CD14-positive monocyte (primary cell): ENCODE results near the gene NRIP2. TPM values are rescaled to one million over a fixed set of nuclear protein-coding genes. Genes with fewer than 3 reads are reported as not detected.

Experiments
- DNase-seq, 3 donors: peaks; one replicate each; pipeline ENCODE4 v3.0.0-alpha.2; 2011 to 2022
- H2AFZ ChIP-seq: 2 replicates; pipeline ENCODE4 v1.6.0; 2012; ENCODE audit warnings: mild to moderate bottlenecking, low read depth, low read length, inconsistent platforms; ENCODE audit not compliant: insufficient read depth, poor library complexity, severe bottlenecking
- H3K27ac ChIP-seq, 2 donors: 1 replicate in 1 of 2; 2 replicates in 1 of 2; pipeline ENCODE4 v1.5.1; 2012 to 2013; ENCODE audit warnings: low read length in 2 of 2, control low read depth in 1 of 2, inconsistent platforms in 1 of 2, low read depth in 1 of 2, mild to moderate bottlenecking in 1 of 2
- H3K27me3 ChIP-seq, 2 donors: one replicate each; pipeline versions ENCODE4 v1.6.0 to v1.6.1; 2011 to 2013; ENCODE audit warnings: low read length in 2 of 2; ENCODE audit not compliant: control insufficient read depth in 2 of 2, insufficient read depth in 2 of 2
- H3K36me3 ChIP-seq, 2 donors: replicated peaks in 1 of 2; 1 replicate in 1 of 2; 2 replicates in 1 of 2; pipeline versions ENCODE4 v1.5.1 to v1.6.1; 2012 to 2013; ENCODE audit warnings: low read length in 2 of 2, control low read depth in 1 of 2, inconsistent platforms in 1 of 2, mild to moderate bottlenecking in 1 of 2; ENCODE audit not compliant: insufficient read depth in 2 of 2, control insufficient read depth in 1 of 2
- H3K4me1 ChIP-seq, 2 donors: 1 replicate in 1 of 2; 2 replicates in 1 of 2; pipeline versions ENCODE4 v1.5.1 to v1.6.1; 2012 to 2013; ENCODE audit warnings: low read length in 2 of 2, control low read depth in 1 of 2, inconsistent platforms in 1 of 2, mild to moderate bottlenecking in 1 of 2, moderate library complexity in 1 of 2; ENCODE audit not compliant: insufficient read depth in 2 of 2, control insufficient read depth in 1 of 2
- H3K4me2 ChIP-seq: replicated peaks from 2 replicates; pipeline ENCODE3; 2012; ENCODE audit warnings: low read length, moderate library complexity, mild to moderate bottlenecking; ENCODE audit not compliant: poor library complexity, severe bottlenecking; ENCODE audit errors: extremely low read depth
- H3K4me3 ChIP-seq, 3 experiments: fragments of 200-600 bp in 1 of 3; sonication (generic) in 1 of 3; replicated peaks in 1 of 3; 1 replicate in 2 of 3; 2 replicates in 1 of 3; pipeline ENCODE4 v1.5.1; 2011 to 2013; ENCODE audit warnings: low read length in 3 of 3, mild to moderate bottlenecking in 3 of 3, control low read depth in 2 of 3, low read depth in 2 of 3, inconsistent platforms in 1 of 3, moderate library complexity in 1 of 3
- H3K79me2 ChIP-seq: 2 replicates; pipeline ENCODE4 v1.6.0; 2012; ENCODE audit warnings: mild to moderate bottlenecking, control low read depth, inconsistent platforms, low read length, moderate library complexity; ENCODE audit not compliant: insufficient read depth
- H3K9ac ChIP-seq: 2 replicates; pipeline ENCODE4 v1.6.0; 2017; ENCODE audit warnings: low read length, mild to moderate bottlenecking; ENCODE audit not compliant: insufficient read depth, poor library complexity, severe bottlenecking
- H3K9me3 ChIP-seq, 2 donors: replicated peaks in 1 of 2; 1 replicate in 1 of 2; 2 replicates in 1 of 2; pipeline versions ENCODE4 v1.5.1 to v1.6.1; 2012 to 2013; ENCODE audit warnings: low read length in 2 of 2, control low read depth in 1 of 2; ENCODE audit not compliant: control insufficient read depth in 1 of 2, insufficient read depth in 1 of 2
- H4K20me1 ChIP-seq: 2 replicates; pipeline ENCODE4 v1.6.0; 2012; ENCODE audit warnings: mild to moderate bottlenecking, low read length, control low read depth, moderate library complexity; ENCODE audit not compliant: insufficient read depth
- H3K27ac Mint-ChIP-seq, 7 donors: one replicate each; pipeline ENCODE4 v1.8.0; 2020; ENCODE audit warnings: mild to moderate bottlenecking in 7 of 7, mixed read lengths in 7 of 7, moderate library complexity in 6 of 7, inconsistent platforms in 2 of 7
- H3K27me3 Mint-ChIP-seq, 3 donors: one replicate each; pipeline ENCODE4 v1.8.0; 2021 to 2022; ENCODE audit warnings: low read depth in 3 of 3, mild to moderate bottlenecking in 3 of 3, mixed read lengths in 3 of 3, moderate library complexity in 3 of 3, inconsistent platforms in 1 of 3
- H3K36me3 Mint-ChIP-seq, 2 donors: one replicate each; pipeline ENCODE4 v1.8.0; 2020; ENCODE audit warnings: mixed read lengths in 2 of 2, inconsistent platforms in 1 of 2, mild to moderate bottlenecking in 1 of 2
- H3K4me1 Mint-ChIP-seq: one replicate; pipeline ENCODE4 v1.8.0; 2020; ENCODE audit warnings: mild to moderate bottlenecking, mixed read lengths
- H3K4me3 Mint-ChIP-seq, 2 donors: one replicate each; pipeline ENCODE4 v1.8.0; 2020; ENCODE audit warnings: mild to moderate bottlenecking in 2 of 2, mixed read lengths in 2 of 2, moderate library complexity in 1 of 2
- H3K9me3 Mint-ChIP-seq, 7 donors: one replicate each; pipeline ENCODE4 v1.8.0; 2020 to 2022; ENCODE audit warnings: mixed read lengths in 7 of 7, mild to moderate bottlenecking in 6 of 7, moderate library complexity in 6 of 7, inconsistent platforms in 2 of 7
- WGBS: methylation state at CpG from one replicate; pipeline ENCODE4 v1.1.5; 2013; ENCODE audit warnings: missing lambda C conversion rate; ENCODE audit not compliant: insufficient coverage; 5-methylcytosine and 5-hydroxymethylcytosine counted together
- intact Hi-C, 2 donors: fragments of 100-400 bp; cut with micrococcal nuclease; formaldehyde crosslinking; loops; one replicate each; pipeline versions ENCODE4 v1.15.0 to v1.15.1; 2023
- polyA plus RNA-seq, 3 donors: library from polyadenylated mRNA; depleted of rRNA in 1 of 3; unstranded in 2 of 3; stranded (reverse) in 1 of 3; fragments of 300-500 nt in 2 of 3; fragments of >200 nt in 1 of 3; fragmentation: Illumina TruSeq in 2 of 3; gene quantifications; 1 replicate in 2 of 3; 2 replicates in 1 of 3; pipeline ENCODE4 v1.2.3, GENCODE V29; 2012 to 2021
- TF ChIP-seq, protein P1 (sequence below): fragments of 200-600 bp; IDR thresholded peaks from one replicate; pipeline ENCODE4 v1.8.0; 2022; ENCODE audit warnings: antibody characterized with exemption, mild to moderate bottlenecking

Gene NRIP2
- polyA plus RNA-seq, 3 donors, result 0.19 to 0.24 TPM; not detected in 1

DNA sequence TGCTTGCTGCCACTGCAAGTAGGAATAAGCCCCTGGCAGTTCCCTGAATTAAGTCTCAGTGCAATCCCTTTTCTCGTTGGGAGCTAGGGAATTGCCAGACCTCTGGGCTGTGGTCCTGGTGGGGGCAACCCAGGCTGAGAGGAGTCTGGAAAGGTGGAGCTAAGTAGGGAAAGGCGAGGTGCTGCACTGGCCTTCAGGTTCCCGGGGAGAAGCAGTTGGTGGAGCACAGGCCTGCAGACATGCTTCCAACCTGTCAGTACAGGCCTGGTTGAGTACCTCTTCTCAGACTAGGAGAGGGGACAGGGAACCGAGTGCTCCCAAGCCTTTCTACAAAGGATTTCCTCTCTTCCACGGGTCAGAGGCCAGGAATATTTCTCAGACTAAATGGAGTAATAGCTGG lies 1.5 kb downstream of the NRIP2 start:
- Mint-ChIP-seq H3K27me3 (peaks cover 1 to 9% (median 4%) of the 10 kb centered on the region in 3 donors), H3K9me3 (peaks cover 0 to 1% (median 0%) of the 10 kb centered on the region in 7 donors), H3K4me3 (no peak overlapping the region), H3K27ac (no peak overlapping the region), H3K36me3 (peaks cover 39 to 48% of the 10 kb centered on the region in 2 donors), H3K4me1 (peaks cover 10% of the 10 kb centered on the region)
- TF ChIP-seq, protein P1, sequence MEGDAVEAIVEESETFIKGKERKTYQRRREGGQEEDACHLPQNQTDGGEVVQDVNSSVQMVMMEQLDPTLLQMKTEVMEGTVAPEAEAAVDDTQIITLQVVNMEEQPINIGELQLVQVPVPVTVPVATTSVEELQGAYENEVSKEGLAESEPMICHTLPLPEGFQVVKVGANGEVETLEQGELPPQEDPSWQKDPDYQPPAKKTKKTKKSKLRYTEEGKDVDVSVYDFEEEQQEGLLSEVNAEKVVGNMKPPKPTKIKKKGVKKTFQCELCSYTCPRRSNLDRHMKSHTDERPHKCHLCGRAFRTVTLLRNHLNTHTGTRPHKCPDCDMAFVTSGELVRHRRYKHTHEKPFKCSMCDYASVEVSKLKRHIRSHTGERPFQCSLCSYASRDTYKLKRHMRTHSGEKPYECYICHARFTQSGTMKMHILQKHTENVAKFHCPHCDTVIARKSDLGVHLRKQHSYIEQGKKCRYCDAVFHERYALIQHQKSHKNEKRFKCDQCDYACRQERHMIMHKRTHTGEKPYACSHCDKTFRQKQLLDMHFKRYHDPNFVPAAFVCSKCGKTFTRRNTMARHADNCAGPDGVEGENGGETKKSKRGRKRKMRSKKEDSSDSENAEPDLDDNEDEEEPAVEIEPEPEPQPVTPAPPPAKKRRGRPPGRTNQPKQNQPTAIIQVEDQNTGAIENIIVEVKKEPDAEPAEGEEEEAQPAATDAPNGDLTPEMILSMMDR, result no peak
- peaks cover 0 to 4% of the 10 kb centered on the region in 2 donors for H3K27me3 ChIP-seq
- no peak overlapping the region for H3K4me2 ChIP-seq
- H3K4me3 ChIP-seq, result no peak overlapping the region
- no peak for DNase-seq
- H3K4me1 ChIP-seq, result no peaks in the 10 kb centered on the region
- no peak overlapping the region for H2AFZ ChIP-seq
- no peak overlapping the region for H3K27ac ChIP-seq
- intact Hi-C loops, result no loop called here
- H3K9me3 ChIP-seq, result no peaks in the 10 kb centered on the region
- peaks cover 6 to 50% of the 10 kb centered on the region in 2 donors for H3K36me3 ChIP-seq
- H3K79me2 ChIP-seq, result no peaks in the 10 kb centered on the region
- no peaks in the 10 kb centered on the region for H4K20me1 ChIP-seq
- 100% methylated on average over 3 of the region's 5 CpGs for WGBS
- H3K9ac ChIP-seq, result no peak overlapping the region

DNA sequence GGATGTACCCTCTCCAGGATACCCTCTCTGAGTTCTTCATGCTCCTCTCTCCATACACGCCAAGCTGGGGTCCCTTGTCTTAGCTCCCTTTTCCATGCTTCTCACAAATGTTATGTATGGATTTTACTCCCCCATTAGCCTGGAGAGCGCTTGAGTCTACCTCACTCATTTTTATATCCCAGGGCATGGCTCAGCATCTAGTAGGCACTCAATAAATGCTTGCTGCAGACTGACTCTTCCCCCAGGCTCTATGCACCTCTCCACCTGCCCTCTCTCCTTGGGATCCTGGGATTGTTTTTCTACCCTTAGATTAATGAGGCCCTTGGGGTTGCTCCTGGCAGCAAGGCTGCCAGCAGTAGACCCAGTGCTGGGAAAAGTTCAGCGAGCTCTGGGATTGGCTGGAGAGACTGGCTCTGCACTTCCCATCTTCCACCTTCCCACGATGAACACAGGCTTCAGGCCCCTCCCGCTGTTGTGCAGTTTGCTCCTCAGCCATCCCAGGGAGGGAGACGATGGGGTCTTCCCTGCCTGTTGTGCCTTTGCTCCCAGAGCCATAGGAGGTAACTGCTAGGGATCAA lies 2.2 kb downstream of the NRIP2 start:
- DNase-seq, result no peak
- Mint-ChIP-seq H3K4me1 (peaks cover 10% of the 10 kb centered on the region), H3K27me3 (peaks cover 1 to 9% (median 4%) of the 10 kb centered on the region in 3 donors), H3K4me3 (no peak overlapping the region), H3K27ac (peak overlapping the region in 1 of 7 donors; percentile 4), H3K36me3 (peaks cover 44 to 52% of the 10 kb centered on the region in 2 donors), H3K9me3 (peaks cover 0 to 1% (median 0%) of the 10 kb centered on the region in 7 donors)
- intact Hi-C loops, result no loop called here
- Histone ChIP-seq H3K4me2 (no peak overlapping the region), H3K79me2 (no peaks in the 10 kb centered on the region), H3K4me1 (no peaks in the 10 kb centered on the region), H3K4me3 (no peak overlapping the region), H4K20me1 (no peaks in the 10 kb centered on the region), H3K9ac (no peak overlapping the region), H3K27me3 (peaks cover 0 to 4% of the 10 kb centered on the region in 2 donors), H3K9me3 (no peaks in the 10 kb centered on the region), H3K27ac (no peak overlapping the region), H2AFZ (no peak overlapping the region), H3K36me3 (peaks cover 12 to 52% of the 10 kb centered on the region in 2 donors)
- TF ChIP-seq, protein P1, result no peak
- WGBS, result 96% methylated on average over 4 of the region's 6 CpGs
